Stimulated activated CD8-positive, alpha-beta memory T cell treated with anti-CD3 and anti-CD28 coated beads, Interleukin-15, amount 100 ng/mL, for 4 hours (primary cell): ENCODE results near the gene MYLK2.
"Not testable (repeated sequence)": the region's sequence is repeated elsewhere in the genome, so short reads cannot be mapped to it uniquely, and the experiment has no call there.

Experiments used
- DNase-seq, 2 donors: peaks; one replicate each; pipeline ENCODE4 v3.0.0-alpha.2; 2020; ENCODE audit warnings: low read depth in 2 of 2

MYLK2 gene

DNA sequence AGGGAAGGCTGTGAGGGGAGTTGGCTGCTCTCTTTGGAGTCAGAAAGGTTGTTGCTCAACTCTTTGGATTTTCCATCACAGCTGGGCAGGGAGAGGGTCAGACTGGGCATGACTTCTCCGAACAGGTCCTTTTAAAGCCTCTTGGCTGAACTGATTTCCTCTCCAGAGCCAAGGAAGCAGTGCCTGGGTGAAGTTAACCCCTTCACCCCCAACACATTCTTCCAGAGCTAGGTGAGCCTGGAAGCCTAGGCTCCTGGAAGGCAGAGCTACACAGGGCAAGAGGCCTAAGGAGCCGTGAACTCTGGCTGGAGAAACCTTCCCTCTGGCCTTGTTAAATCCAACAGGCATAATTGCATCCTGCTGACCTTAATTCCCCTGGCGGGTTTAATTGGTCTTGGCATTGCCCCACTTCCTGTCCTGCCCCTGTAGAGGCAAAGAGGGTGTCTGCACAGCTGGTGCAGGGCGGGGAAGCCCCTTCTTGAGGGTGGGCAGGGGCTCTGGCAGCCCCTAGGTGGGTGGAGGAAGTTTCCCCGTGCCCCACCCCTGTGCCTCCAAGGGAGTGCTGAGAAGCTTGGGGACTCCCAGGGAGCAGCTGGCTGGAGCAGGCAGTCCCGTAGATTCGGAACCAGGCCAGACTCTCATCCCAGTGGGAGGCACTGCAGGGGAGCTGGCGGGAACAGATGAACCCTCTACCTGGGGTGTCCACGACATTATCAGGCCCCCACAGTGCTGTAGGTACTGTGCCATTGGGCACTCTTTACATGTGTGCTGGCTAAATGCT lies 3.6 kb upstream of the MYLK2 start:
- no peak for DNase-seq

DNA sequence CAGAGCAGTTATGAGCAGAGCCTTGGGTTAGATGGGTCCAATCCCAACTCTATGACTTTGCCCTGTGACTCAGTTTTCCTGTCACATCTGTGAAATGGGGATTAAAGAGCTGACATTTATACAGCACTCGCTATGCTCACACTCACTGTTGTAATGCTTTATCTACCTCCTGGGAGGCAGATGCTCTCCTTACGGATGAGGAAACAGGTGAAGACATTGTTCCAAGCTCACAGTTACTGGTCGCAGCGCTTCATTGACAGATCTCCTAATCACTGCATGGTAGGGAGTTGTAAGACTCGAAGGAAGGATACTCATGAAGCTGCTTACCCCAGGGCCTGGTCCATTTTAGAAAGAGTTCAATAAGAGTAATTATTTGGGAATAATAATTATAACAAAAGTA lies 2.9 kb upstream of the MYLK2 start:
- DNase-seq: no peak

DNA sequence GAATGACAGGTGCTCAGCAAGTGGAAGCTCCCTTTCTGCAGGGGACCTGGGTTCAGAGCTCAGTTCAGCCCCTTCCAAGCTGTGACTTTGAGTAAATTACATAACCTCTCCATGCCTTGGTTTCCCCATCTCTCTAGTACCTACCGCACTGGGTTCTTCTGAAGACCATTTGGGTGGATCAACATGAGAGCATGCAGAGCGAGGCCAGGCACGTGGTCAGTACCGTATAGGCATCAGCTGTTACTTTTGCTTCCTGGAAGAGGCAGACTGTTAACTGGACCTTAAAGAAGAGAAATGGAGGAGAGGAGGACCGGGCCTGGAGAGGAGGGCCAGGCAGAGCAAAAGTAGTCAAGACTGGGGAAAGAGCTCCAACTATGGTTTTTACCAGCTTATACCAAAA lies 1.7 kb upstream of the MYLK2 start:
- no peak for DNase-seq

DNA sequence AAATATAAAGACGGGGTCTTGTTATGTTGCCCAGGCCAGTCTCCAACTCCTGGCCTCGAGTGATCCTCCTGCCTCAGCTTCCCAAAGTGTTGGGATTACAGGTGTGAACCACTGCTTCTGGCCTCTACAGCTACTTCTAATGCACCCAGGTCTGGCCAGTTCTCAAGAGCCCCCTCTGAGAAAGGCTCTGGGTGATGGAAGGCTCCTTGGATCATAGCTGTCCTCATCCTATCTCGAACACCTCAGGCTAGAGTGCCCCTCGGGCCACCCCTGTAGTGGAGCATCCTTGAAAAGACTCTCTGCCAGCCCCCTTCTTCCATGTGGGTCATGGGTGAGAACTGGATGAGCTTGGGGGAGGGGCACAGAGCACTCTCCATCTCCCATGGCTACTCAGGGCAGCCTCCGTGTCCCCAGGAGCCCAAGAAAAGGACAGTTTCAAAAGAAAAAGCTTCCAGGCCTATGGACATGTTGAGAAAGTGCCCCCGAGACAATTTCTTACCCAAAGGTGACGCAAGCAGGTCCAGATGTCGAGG lies 714 bp upstream of the MYLK2 start:
- DNase-seq: no peak

DNA sequence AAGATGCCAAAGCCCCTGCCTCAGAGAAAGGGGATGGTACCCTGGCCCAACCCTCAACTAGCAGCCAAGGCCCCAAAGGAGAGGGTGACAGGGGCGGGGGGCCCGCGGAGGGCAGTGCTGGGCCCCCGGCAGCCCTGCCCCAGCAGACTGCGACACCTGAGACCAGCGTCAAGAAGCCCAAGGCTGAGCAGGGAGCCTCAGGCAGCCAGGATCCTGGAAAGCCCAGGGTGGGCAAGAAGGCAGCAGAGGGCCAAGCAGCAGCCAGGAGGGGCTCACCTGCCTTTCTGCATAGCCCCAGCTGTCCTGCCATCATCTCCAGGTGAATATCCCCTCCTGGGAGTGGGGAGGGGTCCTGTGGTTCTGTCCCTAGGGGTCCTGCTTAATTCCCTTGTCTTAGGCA lies 1.1 kb downstream of the MYLK2 start:
- no peak for DNase-seq

DNA sequence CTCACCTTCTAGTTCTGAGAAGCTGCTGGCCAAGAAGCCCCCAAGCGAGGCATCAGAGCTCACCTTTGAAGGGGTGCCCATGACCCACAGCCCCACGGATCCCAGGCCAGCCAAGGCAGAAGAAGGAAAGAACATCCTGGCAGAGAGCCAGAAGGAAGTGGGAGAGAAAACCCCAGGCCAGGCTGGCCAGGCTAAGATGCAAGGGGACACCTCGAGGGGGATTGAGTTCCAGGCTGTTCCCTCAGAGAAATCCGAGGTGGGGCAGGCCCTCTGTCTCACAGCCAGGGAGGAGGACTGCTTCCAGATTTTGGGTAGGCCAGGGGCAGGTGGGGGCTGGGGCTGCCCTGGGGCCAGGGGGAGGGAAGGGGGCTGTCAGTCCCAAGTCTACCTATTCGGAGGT lies 2.3 kb downstream of the MYLK2 start:
- no peak for DNase-seq

DNA sequence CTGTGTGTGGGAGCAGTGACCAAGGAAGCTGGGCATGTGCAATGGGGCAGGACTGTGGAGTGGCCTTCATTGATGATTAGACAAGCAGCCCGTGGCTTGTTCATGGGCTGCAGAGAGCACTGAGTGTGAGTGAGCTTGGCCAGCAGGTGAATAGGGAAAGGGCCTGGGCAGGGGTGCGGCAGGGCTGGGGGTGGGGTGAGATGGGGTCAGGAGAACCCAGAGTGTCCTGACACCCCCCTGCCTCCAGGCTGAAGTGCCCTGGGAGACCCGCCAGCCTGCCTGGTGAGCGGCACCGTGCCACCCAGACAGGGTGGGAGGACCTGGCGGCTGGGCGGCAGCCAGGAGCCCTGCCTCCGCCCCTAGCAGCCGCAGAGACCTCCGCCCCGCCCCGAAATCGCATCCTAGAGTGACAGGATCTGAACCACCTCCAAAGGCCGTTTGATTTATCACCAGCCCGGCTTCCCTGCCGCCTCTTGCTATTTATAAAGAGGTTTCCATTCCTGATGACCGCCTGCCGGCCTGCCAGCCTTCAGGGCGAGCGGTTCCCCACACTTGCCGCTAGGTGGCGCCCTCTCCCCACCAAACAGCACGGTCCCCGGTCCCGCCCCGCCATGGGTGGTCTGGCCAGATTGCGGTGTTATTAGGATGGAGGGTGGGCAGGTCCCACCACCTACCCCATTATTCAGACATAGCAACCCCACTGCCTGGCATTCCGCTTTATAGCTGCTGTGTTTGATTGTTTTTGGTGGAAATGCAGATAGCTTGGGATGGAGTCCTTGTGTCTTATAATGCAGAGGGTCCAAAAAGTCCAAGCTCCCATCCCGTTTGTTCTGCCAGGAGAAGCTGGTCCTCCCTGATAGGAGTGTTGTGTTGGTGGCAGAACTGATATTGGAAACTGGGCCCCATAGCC lies 3.5 kb downstream of the MYLK2 start:
- peak; percentile 34 to 39 for DNase-seq

DNA sequence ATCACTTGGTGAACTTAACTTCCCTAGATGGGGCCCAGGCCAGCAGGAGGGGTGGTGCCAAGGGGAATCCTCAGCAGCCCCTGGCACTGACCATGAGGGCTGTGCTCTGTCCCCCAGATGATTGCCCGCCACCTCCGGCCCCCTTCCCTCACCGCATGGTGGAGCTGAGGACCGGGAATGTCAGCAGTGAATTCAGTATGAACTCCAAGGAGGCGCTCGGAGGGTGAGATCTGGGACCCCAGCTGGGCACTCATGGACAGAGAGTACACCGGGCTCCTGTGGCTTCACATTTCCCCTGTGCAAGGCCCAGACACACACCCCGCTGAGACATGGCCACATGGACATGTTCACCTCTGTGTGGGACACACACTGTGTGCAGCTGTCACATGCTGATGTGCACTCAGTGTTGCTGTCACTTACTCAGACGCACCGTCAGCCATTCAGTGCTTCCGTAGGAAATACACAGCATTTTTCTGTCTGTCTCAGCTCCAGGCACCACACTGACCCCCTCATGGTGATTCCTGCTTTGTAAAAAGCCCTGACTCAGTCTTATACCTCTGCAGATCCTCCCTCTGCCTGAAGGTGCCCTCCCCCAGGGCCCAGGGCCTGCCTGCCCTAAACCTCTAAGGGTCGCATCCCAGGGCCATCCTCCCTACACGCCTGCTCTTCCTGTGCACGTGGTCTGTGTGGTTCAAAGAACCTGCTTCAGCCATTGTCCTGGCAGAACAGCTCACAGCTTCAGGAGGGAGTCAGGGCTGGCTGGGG lies 4.4 kb downstream of the MYLK2 start:
- DNase-seq: no peak

DNA sequence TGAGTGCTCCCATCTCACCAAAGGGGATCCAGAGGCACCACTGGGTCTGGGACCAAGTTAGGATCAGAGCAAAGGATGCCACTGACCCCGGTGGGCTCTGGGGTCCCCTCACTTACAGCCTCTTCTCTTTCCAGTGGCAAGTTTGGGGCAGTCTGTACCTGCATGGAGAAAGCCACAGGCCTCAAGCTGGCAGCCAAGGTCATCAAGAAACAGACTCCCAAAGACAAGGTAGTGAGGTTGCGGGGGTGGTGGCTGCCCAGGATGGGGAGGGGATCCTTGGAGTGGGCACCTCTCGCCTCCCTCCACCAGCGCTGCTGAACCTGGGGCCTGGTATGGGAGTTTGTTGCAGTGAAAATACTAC lies 4.9 kb downstream of the MYLK2 start:
- no peak for DNase-seq

DNA sequence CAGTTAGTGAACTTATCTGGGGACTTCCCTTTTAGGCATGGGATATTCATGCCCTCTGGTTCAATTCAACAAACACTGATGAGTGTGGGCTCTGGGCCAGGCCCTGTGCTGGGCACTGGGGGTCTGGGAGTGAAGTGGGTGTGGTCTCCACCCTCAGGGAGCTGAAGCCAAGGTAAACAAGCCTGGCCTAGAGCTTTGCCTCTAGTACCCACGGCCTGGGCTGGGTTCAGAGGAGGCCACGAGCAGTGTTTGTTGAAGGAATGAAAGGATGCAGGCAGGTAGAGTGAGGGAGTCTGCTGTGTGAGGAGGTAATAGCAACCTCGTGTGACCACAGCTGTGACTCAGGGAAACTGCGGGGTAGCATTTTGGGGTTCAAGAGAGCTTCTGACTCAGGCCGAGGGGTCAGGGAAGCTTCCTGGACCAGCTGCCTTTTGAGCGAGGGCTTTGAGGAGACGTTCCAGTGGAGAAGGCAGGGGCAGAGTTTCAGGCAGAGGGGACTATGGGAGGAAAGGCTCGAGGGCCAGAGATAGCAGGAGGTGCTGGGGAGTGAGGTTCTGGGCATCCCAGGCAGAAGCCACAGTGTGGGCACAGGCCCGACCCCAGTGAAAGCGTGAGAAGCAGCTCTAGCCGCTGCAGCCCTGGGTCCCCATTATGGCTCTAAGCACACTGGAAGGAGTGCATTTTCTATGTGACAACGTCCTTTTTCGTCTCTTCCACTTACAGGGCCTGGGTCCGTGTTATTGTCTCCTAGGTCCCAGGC lies 5.6 kb downstream of the MYLK2 start:
- DNase-seq: no peak

DNA sequence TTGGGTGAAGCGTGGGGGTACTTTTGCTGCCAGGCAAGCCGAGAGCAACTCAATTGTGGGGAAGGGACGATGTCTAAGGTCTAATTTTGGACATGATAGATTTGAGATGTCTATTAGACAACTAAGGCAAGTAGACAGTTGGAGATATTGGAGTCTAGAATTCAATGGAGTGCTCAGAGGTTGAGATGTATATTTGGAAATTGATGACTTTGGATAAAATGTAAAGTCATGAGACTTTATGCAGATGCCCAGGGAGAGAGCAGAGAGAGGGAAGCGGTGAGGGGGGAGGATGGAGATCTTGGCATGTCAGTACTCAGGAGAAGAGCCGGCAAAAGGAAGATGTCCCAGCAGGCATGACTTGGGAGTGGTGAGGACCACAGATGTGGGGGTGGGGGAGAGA lies 6.9 kb downstream of the MYLK2 start:
- DNase-seq: no peak

DNA sequence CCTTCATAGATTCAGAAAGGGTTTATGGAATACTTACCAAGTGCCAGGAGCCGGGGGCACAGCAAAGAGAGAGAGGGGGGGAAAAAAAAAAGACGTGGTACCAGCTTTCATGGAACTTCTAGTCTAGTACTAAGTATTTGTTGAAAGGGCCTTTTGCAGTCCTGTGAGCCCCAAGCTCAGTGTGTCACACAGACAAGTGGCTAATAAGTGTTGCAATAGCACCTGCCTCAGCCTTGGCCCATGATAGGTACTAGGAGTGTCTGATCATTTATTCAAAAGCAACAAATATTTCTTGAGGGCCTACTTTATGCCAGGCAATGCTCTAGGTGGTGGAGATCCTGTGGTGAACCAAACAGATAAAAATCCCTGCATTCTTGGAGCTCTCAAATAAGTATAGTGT lies 7.9 kb downstream of the MYLK2 start:
- DNase-seq: no peak

DNA sequence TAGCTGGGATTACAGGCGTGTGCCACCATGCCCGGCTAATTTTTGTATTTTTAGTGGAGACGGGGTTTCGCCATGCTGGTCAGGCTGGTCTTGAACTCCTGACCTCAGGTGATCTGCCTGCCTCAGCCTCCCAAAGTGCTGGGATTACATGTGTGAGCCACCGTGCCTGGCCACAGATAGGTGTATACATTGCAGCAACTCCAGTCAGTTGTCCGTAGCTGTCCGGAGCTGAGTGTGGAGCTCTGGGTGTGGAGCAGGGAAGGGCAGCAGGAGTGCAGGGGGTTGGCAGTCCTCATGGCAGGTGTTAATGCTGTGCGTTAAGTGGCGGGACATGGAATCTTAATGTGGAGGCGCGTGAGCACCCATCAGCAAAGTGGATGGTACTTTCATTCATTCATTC lies 8.9 kb downstream of the MYLK2 start:
- DNase-seq: not testable (repeated sequence)

DNA sequence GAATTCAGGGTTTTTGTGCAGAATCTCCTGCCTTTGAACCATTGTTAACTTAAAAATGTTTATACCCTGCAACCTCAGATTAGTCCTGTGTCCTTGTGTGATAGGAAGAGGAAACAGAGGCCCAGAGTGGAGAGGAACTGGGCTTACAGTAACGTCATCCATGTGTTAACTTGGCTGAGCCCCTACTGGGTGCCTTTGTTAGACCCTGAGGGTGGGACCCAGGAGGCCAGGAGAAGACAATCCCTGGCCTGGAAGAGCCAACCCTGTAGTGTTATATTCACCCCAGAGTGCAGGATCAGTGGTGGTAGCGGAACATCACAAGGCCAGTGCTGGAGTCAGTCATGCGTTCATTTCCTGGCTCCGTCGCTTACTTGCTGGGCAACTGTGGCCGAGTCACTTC lies 10.6 kb downstream of the MYLK2 start:
- no peak for DNase-seq

DNA sequence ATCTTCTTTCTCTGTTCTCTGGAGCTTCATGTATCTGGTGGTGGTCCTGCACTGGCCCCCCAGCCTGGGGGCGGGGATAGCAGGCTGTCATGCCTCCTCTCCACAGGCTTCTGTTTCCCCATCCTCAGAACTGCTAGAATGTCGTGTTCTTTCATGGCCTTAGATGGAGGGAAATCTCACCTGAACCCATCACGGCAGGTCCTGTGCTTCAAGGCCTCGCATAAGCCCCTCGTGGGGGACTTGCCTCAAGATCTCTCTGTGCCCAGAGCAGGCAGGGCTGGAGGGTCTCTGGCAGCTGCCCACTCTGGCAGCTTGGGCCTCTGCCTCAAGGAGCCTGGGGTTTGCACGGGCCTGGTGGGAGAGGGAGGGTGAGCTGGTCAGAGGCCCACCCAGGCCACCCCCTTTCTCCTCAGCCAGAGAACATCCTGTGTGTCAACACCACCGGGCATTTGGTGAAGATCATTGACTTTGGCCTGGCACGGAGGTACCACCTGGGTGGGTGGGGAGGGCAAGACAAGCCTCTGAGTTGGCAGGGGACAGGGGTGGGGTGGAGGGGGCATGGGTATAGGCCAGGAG lies 11.3 kb downstream of the MYLK2 start:
- DNase-seq: no peak

DNA sequence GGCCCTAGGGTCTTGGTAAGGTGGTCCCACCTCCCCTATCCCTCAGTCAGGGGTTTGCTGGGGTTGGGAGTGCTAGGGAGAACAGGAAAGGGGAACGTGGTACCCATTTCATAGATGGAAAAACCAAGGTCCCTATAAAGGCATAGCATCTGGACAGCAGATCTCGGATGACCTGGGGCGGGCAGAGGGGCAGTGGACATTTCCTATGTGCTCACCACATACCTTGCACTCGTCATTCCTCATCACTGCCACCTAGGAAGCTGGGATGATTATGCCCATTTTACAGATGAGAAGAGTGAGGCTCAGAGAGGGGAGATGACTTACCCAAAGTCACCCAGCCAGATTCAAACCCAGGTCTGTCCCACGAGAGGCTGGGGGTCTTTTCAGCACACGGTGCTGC lies 12.1 kb downstream of the MYLK2 start:
- no peak for DNase-seq

DNA sequence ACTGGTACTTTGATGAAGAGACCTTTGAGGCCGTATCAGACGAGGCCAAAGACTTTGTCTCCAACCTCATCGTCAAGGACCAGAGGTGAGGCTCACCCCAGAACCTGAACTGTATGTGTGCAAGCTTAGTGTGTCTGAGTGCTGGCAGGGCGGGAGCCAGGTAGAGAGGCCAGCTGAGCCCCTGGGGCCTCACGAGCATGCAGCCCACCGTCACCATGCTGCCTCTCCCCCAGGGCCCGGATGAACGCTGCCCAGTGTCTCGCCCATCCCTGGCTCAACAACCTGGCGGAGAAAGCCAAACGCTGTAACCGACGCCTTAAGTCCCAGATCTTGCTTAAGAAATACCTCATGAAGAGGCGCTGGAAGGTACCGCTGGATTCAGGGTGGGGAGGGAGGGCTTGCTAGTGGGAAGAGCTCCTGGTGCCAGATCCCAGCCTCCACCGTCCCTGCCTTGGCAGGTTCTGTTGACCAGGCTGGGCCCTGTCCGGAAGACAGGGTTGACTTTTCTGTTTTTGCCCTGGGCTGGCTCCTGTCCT lies 12.7 kb downstream of the MYLK2 start:
- DNase-seq: no peak

DNA sequence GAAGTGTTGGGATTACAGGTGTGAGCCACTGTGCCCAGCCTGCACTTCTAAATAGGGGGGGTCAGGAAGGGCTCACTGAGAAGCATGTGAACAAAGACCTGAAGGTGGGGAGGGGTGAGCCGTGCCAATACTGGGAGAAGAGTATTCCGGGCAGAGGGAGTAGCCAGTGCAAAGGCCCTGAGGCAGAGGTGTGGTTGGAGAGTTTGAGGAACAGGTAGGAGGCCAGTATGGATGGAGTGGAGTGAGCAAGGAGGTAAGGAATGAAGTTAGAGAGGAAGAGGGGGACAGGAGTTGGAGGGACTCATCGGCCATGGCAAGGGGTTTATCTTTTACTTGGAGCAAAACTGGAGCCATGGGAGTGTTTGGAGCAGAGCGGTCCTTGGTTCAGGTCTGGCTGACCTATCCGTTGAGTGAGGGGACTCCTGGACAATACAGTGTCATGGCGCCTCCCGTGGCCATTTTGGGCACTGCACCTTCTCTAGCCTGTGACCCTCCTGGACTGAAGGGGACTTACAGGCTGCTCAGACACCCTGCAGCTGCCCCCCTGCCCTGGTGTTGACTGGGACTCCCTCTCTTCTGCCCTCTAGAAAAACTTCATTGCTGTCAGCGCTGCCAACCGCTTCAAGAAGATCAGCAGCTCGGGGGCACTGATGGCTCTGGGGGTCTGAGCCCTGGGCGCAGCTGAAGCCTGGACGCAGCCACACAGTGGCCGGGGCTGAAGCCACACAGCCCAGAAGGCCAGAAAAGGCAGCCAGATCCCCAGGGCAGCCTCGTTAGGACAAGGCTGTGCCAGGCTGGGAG lies 14.2 kb downstream of the MYLK2 start:
- DNase-seq: peak; percentile 15 to 17

DNA sequence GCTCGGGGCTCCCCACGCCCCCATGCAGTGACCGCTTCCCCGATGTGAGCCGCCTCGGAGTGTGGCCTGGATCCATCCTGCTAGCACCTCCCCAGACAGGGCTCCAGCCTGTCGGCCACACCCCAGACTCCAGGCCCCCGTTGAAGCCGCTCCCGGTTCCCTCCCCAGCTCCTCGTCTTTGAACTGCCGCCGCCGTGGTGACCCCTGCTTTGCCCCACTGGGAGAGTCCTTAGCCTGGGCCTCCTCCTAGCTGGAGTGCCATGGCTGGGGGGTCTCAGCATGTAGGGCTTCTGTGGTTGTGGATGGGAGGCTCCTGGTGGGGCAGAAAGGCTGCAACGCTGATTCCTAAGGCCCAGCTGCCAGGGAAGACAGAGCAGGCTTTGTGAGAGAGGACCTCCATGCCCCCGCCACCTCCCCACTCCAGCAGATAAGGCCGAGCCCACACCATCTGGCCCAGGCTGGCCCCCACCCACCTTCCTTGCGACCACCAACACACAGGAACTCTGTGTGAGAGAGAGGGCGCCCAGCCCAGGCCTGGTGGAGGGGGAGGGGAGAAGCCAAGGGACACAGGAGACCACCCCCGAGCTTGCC lies 14.9 kb downstream of the MYLK2 start:
- DNase-seq: no peak

DNA sequence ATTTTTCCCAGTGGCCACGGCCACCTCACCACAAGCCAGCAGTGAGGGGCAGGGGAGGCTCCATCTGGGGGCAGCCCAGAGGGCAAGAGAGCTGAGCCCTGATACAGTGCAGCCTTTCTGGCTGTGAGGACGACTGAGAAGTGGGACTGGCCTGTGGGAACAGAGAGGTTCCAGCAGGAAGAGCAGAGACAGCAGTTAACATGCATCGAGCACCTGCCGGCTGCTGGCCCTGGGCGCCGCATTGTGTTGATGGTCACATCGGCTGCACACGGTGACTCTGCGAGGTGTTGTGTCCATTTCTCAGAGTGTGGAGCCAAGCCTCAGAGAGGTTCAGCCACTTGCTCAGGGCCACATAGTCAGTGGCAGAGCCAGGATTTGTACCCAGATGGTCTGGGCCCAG lies 16.4 kb downstream of the MYLK2 start:
- DNase-seq: no peak
